ENCODE measurements around the gene EPG5.

GRCh38 chr18:45828917-45829811 is 138.0 kb downstream of the EPG5 start:
- TF ChIP-seq CTCF (IDR thresholded peaks at IDR 0.05), result no peak
- no peak for TF ChIP-seq POLR2A (IDR thresholded peaks at IDR 0.05)
